Esophagus squamous epithelium (tissue), 4 donors: Measurements from ENCODE around the gene CARD8.

Experiments
- CTCF ChIP-seq, 6 experiments: fragments of 450-650 bp in 4 of 6; fragments of 200-600 bp in 2 of 6; sonication (generic) in 2 of 6; IDR thresholded peaks; one replicate each; pipeline ENCODE4 v1.5.1; 2016 to 2019; ENCODE audit warnings: antibody characterized with exemption in 6 of 6, mild to moderate bottlenecking in 4 of 6, moderate library complexity in 4 of 6
- POLR2A ChIP-seq, 4 donors: fragments of 450-650 bp; IDR thresholded peaks; one replicate each; pipeline ENCODE4 v1.6.1; 2017; ENCODE audit warnings: antibody characterized with exemption in 4 of 4, mild to moderate bottlenecking in 4 of 4, moderate library complexity in 3 of 4

GRCh38 chr19:48301886-48302599 is 46.3 kb upstream of the CARD8 start:
- TF ChIP-seq POLR2A (IDR thresholded peaks at IDR 0.05): no peak
- TF ChIP-seq CTCF (IDR thresholded peaks at IDR 0.05): no peak
